ENCODE measurements around the gene TMPRSS6. TPM values are rescaled to one million over a fixed set of nuclear protein-coding genes. Genes with fewer than 3 reads are reported as not detected.

The TMPRSS6 gene
- total and polyA plus RNA-seq, 2 of the 13 experiments (the other 11 are each of a cell fraction or from before 2014, with no cell fraction given) = 4.2 to 4.8 TPM

DNA sequence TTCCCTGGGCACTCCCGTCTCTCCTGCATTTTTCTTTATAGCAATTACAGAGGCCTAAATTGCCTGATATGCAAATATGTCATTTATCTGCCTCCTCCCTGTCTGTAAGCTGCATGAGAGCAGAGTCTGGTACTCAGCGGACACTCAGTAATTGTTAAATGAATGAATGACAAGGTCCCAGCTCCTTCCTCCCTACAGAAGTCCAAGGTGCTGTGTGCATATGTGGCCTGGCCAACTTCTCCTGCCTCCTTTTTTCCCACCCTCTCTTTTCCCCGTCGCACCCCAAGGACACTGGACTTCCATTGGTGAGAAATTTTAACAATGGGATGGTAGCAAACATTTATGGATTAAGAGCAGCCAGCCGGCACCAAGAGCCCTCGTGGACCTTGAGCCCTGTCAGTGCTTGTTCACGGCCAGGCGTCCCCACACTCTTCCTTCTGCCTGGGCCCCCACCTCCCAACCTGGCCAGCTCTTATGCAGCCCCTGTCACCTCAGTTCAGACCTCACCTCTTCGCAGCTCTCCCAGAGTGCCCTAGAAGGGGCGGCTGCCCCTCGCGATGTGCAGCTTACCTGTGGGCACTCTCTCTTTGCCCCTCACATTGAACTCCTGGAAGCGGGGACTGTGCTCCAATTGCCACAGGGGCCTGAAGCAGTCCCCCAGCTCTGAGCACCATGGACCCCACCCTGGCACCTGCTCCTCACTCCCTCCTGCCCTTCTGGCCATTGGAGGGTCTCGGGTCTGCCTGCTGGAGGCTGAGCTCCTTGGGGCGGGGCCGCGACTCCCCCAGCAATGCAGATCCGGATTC, 1.5 kb downstream of the TMPRSS6 start (continued):
- TF ChIP-seq HNF4G (IDR thresholded peaks at IDR 0.05; ENCODE audit: borderline replicate concordance, low read depth, low read length) (peak; percentile 46), HNF4G (CRISPR knock-in tag; IDR thresholded peaks at IDR 0.05; ENCODE audit: borderline replicate concordance, low read depth) (0 out of 2 replicates have a peak, but pooled peaks have one; percentile 14), KLF11 (CRISPR knock-in tag; IDR thresholded peaks at IDR 0.05) (no peak), CBX2 (IDR thresholded peaks at IDR 0.05; ENCODE audit: low read depth, low read length) (no peak), CBX2 (CRISPR knock-in tag; IDR thresholded peaks at IDR 0.05; ENCODE audit: low read depth) (no peak), ZNF816 (CRISPR knock-in tag; IDR thresholded peaks at IDR 0.05; ENCODE audit: borderline replicate concordance) (no peak), JUND (CRISPR knock-in tag; IDR thresholded peaks at IDR 0.05) (no peak), FOSL1 (CRISPR knock-in tag; IDR thresholded peaks at IDR 0.05; ENCODE audit: borderline replicate concordance) (no peak), ZNF3 (CRISPR knock-in tag; IDR thresholded peaks at IDR 0.05) (peak; percentile 69; the same call in 1 of the 2 replicates), TCF7 (IDR thresholded peaks at IDR 0.05; ENCODE audit: low read depth) (no peak), MYNN (CRISPR knock-in tag; IDR thresholded peaks at IDR 0.05; ENCODE audit: low read depth) (no peak)
- TF ChIP-seq, protein P1, sequence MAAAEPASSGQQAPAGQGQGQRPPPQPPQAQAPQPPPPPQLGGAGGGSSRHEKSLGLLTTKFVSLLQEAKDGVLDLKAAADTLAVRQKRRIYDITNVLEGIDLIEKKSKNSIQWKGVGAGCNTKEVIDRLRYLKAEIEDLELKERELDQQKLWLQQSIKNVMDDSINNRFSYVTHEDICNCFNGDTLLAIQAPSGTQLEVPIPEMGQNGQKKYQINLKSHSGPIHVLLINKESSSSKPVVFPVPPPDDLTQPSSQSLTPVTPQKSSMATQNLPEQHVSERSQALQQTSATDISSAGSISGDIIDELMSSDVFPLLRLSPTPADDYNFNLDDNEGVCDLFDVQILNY (CRISPR knock-in tag; conservative IDR thresholded peaks at IDR 0.05) = no peak
- TF ChIP-seq, protein P2, sequence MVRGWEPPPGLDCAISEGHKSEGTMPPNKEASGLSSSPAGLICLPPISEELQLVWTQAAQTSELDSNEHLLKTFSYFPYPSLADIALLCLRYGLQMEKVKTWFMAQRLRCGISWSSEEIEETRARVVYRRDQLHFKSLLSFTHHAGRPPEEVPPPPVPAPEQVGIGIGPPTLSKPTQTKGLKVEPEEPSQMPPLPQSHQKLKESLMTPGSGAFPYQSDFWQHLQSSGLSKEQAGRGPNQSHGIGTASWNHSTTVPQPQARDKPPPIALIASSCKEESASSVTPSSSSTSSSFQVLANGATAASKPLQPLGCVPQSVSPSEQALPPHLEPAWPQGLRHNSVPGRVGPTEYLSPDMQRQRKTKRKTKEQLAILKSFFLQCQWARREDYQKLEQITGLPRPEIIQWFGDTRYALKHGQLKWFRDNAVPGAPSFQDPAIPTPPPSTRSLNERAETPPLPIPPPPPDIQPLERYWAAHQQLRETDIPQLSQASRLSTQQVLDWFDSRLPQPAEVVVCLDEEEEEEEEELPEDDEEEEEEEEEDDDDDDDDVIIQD (CRISPR knock-in tag; IDR thresholded peaks at IDR 0.05; ENCODE audit: low read depth) = no peak
- TF ChIP-seq, protein P3, sequence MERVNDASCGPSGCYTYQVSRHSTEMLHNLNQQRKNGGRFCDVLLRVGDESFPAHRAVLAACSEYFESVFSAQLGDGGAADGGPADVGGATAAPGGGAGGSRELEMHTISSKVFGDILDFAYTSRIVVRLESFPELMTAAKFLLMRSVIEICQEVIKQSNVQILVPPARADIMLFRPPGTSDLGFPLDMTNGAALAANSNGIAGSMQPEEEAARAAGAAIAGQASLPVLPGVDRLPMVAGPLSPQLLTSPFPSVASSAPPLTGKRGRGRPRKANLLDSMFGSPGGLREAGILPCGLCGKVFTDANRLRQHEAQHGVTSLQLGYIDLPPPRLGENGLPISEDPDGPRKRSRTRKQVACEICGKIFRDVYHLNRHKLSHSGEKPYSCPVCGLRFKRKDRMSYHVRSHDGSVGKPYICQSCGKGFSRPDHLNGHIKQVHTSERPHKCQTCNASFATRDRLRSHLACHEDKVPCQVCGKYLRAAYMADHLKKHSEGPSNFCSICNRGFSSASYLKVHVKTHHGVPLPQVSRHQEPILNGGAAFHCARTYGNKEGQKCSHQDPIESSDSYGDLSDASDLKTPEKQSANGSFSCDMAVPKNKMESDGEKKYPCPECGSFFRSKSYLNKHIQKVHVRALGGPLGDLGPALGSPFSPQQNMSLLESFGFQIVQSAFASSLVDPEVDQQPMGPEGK (CRISPR knock-in tag; IDR thresholded peaks at IDR 0.05) = peak; percentile 86
- TF ChIP-seq, protein P4, sequence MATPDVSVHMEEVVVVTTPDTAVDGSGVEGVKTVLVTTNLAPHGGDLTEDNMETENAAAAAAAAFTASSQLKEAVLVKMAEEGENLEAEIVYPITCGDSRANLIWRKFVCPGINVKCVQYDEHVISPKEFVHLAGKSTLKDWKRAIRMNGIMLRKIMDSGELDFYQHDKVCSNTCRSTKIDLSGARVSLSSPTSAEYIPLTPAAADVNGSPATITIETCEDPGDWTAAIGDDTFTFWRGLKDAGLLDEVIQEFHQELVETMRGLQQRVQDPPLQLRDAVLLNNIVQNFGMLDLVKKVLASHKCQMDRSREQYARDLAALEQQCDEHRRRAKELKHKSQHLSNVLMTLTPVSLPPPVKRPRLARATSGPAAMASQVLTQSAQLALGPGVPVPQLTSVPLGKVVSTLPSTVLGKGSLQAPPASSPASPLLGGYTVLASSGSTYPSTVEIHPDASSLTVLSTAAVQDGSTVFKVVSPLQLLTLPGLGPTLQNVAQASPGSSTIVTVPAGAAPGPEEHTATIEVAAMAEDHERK (CRISPR knock-in tag; IDR thresholded peaks at IDR 0.05; ENCODE audit: low read depth) = no peak
- TF ChIP-seq, protein P5, sequence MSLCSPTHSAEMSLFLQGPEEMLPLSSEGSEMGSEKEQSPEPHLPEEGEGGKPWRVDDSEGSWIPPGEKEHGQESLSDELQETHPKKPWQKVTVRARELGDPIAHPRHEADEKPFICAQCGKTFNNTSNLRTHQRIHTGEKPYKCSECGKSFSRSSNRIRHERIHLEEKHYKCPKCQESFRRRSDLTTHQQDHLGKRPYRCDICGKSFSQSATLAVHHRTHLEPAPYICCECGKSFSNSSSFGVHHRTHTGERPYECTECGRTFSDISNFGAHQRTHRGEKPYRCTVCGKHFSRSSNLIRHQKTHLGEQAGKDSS (CRISPR knock-in tag; IDR thresholded peaks at IDR 0.05; ENCODE audit: borderline replicate concordance, low read depth) = peak; percentile 13; the same call in 1 of the 2 replicates
- TF ChIP-seq, protein P6, sequence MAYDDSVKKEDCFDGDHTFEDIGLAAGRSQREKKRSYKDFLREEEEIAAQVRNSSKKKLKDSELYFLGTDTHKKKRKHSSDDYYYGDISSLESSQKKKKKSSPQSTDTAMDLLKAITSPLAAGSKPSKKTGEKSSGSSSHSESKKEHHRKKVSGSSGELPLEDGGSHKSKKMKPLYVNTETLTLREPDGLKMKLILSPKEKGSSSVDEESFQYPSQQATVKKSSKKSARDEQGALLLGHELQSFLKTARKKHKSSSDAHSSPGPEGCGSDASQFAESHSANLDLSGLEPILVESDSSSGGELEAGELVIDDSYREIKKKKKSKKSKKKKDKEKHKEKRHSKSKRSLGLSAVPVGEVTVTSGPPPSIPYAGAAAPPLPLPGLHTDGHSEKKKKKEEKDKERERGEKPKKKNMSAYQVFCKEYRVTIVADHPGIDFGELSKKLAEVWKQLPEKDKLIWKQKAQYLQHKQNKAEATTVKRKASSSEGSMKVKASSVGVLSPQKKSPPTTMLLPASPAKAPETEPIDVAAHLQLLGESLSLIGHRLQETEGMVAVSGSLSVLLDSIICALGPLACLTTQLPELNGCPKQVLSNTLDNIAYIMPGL (CRISPR knock-in tag; IDR thresholded peaks at IDR 0.05; ENCODE audit: borderline replicate concordance in 1 of 2, low read depth in 1 of 2) = no peak
- TF ChIP-seq, protein P7, sequence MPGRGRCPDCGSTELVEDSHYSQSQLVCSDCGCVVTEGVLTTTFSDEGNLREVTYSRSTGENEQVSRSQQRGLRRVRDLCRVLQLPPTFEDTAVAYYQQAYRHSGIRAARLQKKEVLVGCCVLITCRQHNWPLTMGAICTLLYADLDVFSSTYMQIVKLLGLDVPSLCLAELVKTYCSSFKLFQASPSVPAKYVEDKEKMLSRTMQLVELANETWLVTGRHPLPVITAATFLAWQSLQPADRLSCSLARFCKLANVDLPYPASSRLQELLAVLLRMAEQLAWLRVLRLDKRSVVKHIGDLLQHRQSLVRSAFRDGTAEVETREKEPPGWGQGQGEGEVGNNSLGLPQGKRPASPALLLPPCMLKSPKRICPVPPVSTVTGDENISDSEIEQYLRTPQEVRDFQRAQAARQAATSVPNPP (CRISPR knock-in tag; IDR thresholded peaks at IDR 0.05) = no peak
